Testis (tissue), 3 donors: ENCODE results near the gene ENTPD8. TPM values are rescaled to one million over a fixed set of nuclear protein-coding genes. Genes with fewer than 3 reads are reported as not detected.
A peak's percentile ranks its signal among the peaks of the same experiment; 100 is the strongest.
"Not testable (repeated sequence)": the region's sequence is repeated elsewhere in the genome, so short reads cannot be mapped to it uniquely, and the experiment has no call there.

Experiments
- DNase-seq: peaks from one replicate; pipeline ENCODE4 v3.0.0-alpha.2; 2019
- H3K27ac ChIP-seq, 2 donors: fragments of 200-600 bp; sonication (generic); one replicate each; pipeline ENCODE4 v1.5.1; 2019
- H3K27me3 ChIP-seq: fragments of 200-600 bp; sonication (generic); one replicate; pipeline ENCODE4 v1.5.1; 2019
- H3K36me3 ChIP-seq: fragments of 200-600 bp; sonication (generic); one replicate; pipeline ENCODE4 v1.5.1; 2017; ENCODE audit warnings: low read depth; ENCODE audit errors: missing control alignments
- H3K4me1 ChIP-seq: fragments of 200-600 bp; sonication (generic); one replicate; pipeline ENCODE4 v1.5.1; 2019
- H3K4me3 ChIP-seq, 2 donors: fragments of 200-600 bp; sonication (generic); one replicate each; pipeline ENCODE4 v1.5.1; 2017 to 2019
- H3K9me3 ChIP-seq: fragments of 200-600 bp; sonication (generic); one replicate; pipeline ENCODE4 v1.5.1; 2017
- POLR2A ChIP-seq: fragments of 450-650 bp; IDR thresholded peaks from one replicate; pipeline ENCODE4 v1.6.1; 2017; ENCODE audit warnings: antibody characterized with exemption, mild to moderate bottlenecking, moderate library complexity
- WGBS, 2 donors: methylation state at CpG; one replicate each; pipeline ENCODE4 v1.1.5; 2018; 5-methylcytosine and 5-hydroxymethylcytosine counted together
- intact Hi-C: fragments of 100-400 bp; cut with DNase I; formaldehyde crosslinking; loops from one replicate; pipeline ENCODE4 v1.15.1; 2023; ENCODE audit warnings: low total_unique reads
- polyA plus RNA-seq: library from polyadenylated mRNA; stranded (reverse); fragments of 350-450 nt; fragmentation: Illumina TruSeq; extraction: RNeasy Lipid Tissue Mini Kit (QIAGEN cat#74804); gene quantifications from one replicate; pipeline ENCODE4 v1.2.3, GENCODE V29; 2014; ENCODE audit warnings: low read depth, low replicate concordance; ENCODE audit not compliant: insufficient read depth
- total RNA-seq, 2 donors: library from RNA; depleted of rRNA; stranded (reverse); fragments of >200 nt; gene quantifications; one replicate each; pipeline ENCODE4 v1.2.3, GENCODE V29; 2016
- TF ChIP-seq, protein P1 (sequence below), 3 experiments: fragments of 450-650 bp in 2 of 3; fragments of 200-600 bp in 1 of 3; sonication (generic) in 1 of 3; IDR thresholded peaks; one replicate each; pipeline ENCODE4 v1.5.1; 2016 to 2019; ENCODE audit warnings: antibody characterized with exemption in 3 of 3, mild to moderate bottlenecking in 2 of 3, moderate library complexity in 1 of 3

Gene ENTPD8
- total and polyA plus RNA-seq, 3 donors from 2014 or later = 0.37 to 2.2 (median 2.0) TPM

DNA sequence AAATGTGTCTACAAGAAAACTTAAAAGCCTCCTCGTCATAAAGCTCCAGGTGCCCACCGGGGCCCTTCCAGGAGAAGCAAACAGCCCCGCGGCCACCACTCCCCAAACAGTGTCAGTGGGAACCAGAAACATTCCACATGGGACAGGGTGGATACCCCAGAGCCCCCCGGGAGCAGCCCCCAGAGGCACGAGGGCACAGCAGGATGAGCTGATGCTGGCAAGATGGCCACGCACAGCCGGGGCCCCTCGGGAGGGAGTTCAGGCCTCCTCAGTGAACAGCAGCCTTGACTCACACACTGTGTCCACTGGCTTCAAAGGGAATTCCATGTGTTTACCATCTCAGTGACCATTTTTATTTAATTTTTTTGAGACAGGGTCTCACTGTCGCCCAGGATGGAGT is 28.7 kb downstream of the ENTPD8 start:
- peak overlapping the region; percentile 65 to 76 for H3K27ac ChIP-seq
- intact Hi-C loops = no loop called here
- DNase-seq = no peak

GRCh38 chr9:137411645-137412380 is 29.3 kb downstream of the ENTPD8 start:
- no peak for TF ChIP-seq POLR2A
- TF ChIP-seq, protein P1, sequence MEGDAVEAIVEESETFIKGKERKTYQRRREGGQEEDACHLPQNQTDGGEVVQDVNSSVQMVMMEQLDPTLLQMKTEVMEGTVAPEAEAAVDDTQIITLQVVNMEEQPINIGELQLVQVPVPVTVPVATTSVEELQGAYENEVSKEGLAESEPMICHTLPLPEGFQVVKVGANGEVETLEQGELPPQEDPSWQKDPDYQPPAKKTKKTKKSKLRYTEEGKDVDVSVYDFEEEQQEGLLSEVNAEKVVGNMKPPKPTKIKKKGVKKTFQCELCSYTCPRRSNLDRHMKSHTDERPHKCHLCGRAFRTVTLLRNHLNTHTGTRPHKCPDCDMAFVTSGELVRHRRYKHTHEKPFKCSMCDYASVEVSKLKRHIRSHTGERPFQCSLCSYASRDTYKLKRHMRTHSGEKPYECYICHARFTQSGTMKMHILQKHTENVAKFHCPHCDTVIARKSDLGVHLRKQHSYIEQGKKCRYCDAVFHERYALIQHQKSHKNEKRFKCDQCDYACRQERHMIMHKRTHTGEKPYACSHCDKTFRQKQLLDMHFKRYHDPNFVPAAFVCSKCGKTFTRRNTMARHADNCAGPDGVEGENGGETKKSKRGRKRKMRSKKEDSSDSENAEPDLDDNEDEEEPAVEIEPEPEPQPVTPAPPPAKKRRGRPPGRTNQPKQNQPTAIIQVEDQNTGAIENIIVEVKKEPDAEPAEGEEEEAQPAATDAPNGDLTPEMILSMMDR (IDR thresholded peaks at IDR 0.05) = no peak
- Histone ChIP-seq H3K27me3 (no peaks in the 10 kb centered on the region), H3K36me3 (no peaks in the 10 kb centered on the region), H3K9me3 (no peaks in the 10 kb centered on the region), H3K4me3 (no peak overlapping the region), H3K4me1 (peaks cover 31% of the 10 kb centered on the region), H3K27ac (peak overlapping the region; percentile 65 to 76)
- intact Hi-C loops = no loop called here
- 51 to 72% methylated on average over 6 to 28 of the region's 30 CpGs for WGBS, 2 donors
- DNase-seq = peak; percentile 78

More for the DNA sequence above, 28.7 kb downstream of the ENTPD8 start:
- TF ChIP-seq, protein P1 (IDR thresholded peaks at IDR 0.05) = no peak
- TF ChIP-seq POLR2A = no peak
- H3K4me1 ChIP-seq = peaks cover 27% of the 10 kb centered on the region
- H3K9me3 ChIP-seq = no peaks in the 10 kb centered on the region
- H3K4me3 ChIP-seq = no peak overlapping the region
- H3K36me3 ChIP-seq = no peaks in the 10 kb centered on the region
- 68 to 79% methylated on average over 10 of the region's 10 CpGs for WGBS, 2 donors
- no peaks in the 10 kb centered on the region for H3K27me3 ChIP-seq

GRCh38 chr9:137411260-137411644 is 29.9 kb downstream of the ENTPD8 start:
- no peak overlapping the region for H3K4me3 ChIP-seq
- DNase-seq = no peak
- no peaks in the 10 kb centered on the region for H3K9me3 ChIP-seq
- peak overlapping the region; percentile 39 to 44 for H3K27ac ChIP-seq
- TF ChIP-seq POLR2A = no peak
- TF ChIP-seq, protein P1 (IDR thresholded peaks at IDR 0.05) = no peak
- intact Hi-C loops = no loop called here
- no peaks in the 10 kb centered on the region for H3K27me3 ChIP-seq
- WGBS, 2 donors = 76% methylated on average over 13 of the region's 17 CpGs; no CpG with 5 or more reads in 1 of the 2 donors
- no peaks in the 10 kb centered on the region for H3K36me3 ChIP-seq
- peaks cover 37% of the 10 kb centered on the region for H3K4me1 ChIP-seq

- no peaks in the 10 kb centered on the region for H3K36me3 ChIP-seq
- H3K27me3 ChIP-seq = no peaks in the 10 kb centered on the region
- DNase-seq = no peak
- no peaks in the 10 kb centered on the region for H3K9me3 ChIP-seq
- no peak overlapping the region for H3K4me3 ChIP-seq
- WGBS, 2 donors = 85% methylated on average over 15 of the region's 15 CpGs; no CpG with 5 or more reads in 1 of the 2 donors
- H3K4me1 ChIP-seq = peaks cover 38% of the 10 kb centered on the region
- intact Hi-C loops = no loop called here
- TF ChIP-seq POLR2A = no peak
- TF ChIP-seq, protein P1 (IDR thresholded peaks at IDR 0.05) = no peak
- peak overlapping the region; percentile 39 to 44 for H3K27ac ChIP-seq
These were observed 30.3 kb downstream of the ENTPD8 start for GRCh38 chr9:137410891-137411249.

DNA sequence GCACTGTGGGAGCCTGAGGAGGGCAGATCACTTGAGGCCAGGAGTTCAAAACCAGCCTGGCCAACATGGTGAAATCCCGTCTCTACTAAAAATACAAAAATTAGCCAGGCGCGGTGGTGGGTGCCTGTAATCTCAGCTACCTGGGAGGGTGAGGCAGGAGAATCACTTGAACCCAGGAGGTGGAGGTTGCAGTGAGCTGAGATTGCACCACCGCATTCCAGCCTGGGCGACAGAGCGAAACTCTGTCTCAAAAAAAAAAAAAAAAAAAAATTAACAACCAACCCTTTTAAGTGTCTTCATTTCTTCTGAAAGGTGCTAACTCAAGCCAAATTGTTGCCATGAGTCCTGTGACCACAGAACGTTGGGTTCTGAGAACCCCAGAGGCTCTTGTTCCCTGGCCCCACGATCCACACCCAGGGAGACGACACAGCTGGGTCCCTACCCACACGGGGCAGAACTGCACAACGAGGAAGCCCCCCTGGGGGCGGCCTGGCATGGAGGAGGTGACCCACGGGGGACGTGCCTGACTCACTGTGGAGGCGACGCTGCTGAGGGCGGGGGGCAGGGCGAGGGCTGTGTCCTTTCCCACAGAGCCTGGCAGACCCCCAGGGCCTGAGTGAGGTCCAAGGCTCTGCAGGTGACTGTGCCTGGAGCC is 30.8 kb downstream of the ENTPD8 start:
- Histone ChIP-seq H3K4me1 (peaks cover 38% of the 10 kb centered on the region), H3K27ac (peak overlapping the region in 1 of 2 donors; percentile 44)
- WGBS, 2 donors = 78 to 79% methylated on average over 11 to 18 of the region's 18 CpGs
- H3K9me3 ChIP-seq, H3K27me3 ChIP-seq, H3K36me3 ChIP-seq, H3K4me3 ChIP-seq, intact Hi-C loops, DNase-seq: not testable (repeated sequence)
